Superior temporal gyrus (tissue), 1 donor: ENCODE measurements around the gene ZNF750.
A peak's percentile ranks its signal among the peaks of the same experiment; 100 is the strongest.
"Not testable (repeated sequence)": the region's sequence is repeated elsewhere in the genome, so short reads cannot be mapped to it uniquely, and the experiment has no call there.

Experiments used
- DNase-seq: peaks from one replicate; pipeline ENCODE4 v3.0.0-alpha.2; 2016; ENCODE audit errors: extremely low spot score

The ZNF750 gene

GRCh38 chr17:82793974-82794630 lies 45.7 kb downstream of the ZNF750 start:
- no peak for DNase-seq

- peak; percentile 45 for DNase-seq
Measured at GRCh38 chr17:82791532-82791931, 48.3 kb downstream of the ZNF750 start.

DNA sequence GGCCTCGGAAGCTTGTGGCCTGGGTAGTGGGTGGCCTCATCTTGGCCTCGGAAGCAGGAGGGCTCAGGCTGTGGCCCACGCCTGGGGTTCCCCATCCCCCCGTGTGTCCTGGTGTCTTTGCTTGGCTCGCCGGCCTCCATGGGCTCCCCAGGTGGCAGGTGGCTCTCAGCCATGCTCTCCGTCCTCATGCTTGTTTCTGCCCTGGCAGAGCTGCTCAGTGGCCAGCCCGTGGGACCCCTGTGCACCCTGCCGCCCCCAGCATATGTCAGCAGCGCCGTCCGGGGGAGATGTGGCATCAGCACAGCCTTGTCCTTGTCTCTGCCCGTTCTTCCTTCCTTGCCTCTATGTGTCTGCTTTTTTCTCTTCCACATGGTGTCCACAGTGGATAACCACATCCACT lies 49.4 kb downstream of the ZNF750 start:
- no peak for DNase-seq

DNA sequence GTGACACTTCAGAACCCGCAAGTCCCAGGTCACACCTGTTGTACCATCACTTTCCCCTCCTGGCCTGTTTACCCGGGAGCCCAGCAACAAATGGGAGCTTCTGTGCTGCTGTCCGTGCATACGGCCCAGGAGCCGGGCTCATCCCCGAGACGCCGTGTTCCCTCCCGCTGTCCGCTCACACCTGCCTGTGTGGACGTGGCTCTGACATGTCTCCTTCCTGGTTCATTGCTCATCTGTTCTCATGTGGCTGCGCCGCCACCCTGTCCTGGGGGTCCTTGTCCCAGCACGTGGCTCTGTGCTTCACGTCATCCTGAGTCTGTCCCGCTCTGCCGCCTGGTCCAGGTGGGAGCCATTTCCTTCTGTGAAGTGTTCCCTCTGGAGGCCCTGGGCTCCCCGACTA lies 50.0 kb downstream of the ZNF750 start:
- DNase-seq: no peak

GRCh38 chr17:82789051-82789592 lies 50.7 kb downstream of the ZNF750 start:
- no peak for DNase-seq

DNA sequence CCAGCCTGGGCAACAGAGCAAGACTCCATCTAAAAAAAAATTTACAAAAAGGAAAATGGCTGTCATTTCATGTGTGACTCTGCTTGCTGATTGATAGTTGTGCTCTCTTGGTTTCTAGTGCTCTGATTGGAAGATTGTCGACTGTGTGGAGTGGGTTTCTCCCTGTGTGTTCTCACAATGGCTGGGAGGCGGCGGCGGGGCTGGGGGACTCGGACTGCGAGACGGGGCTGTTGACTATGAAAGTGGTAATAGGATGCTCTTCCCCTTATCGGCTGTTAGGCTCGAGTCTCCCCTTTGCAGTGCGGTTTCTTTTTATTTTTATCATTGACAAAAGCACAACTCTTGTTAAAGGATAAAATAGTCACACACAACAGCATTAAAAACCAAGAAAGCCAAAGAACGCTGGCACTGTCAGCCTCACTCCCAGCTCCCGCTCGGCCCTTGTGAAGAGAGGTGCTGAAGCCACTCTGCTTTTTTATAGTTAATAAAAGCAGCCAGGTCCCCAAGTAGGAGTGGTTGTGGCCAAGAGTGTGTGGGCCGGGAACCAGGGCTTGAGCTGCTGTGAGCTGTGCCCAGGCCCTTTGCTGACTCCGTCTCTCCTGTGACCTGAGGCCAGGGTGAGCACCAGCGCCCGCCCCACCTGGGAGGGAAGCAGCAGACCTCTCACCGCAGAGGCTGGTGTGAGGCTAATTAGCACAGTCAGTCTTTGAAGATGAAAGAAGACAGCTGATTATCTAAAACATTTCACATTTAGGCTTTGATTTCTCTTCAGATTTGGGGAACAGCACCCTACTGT lies 51.4 kb downstream of the ZNF750 start:
- DNase-seq: no peak

GRCh38 chr17:82787081-82787848 lies 52.6 kb downstream of the ZNF750 start:
- DNase-seq: no peak

- no peak for DNase-seq
Measured at GRCh38 chr17:82786427-82786826, 53.4 kb downstream of the ZNF750 start.

- DNase-seq: not testable (repeated sequence)
Measured at GRCh38 chr17:82785581-82785980, 54.2 kb downstream of the ZNF750 start.

GRCh38 chr17:82783498-82783897 lies 56.3 kb downstream of the ZNF750 start:
- peak; percentile 56 for DNase-seq

GRCh38 chr17:82782657-82783207 lies 57.1 kb downstream of the ZNF750 start:
- no peak for DNase-seq

GRCh38 chr17:82781894-82782274 lies 57.9 kb downstream of the ZNF750 start:
- DNase-seq: peak; percentile 81

DNA sequence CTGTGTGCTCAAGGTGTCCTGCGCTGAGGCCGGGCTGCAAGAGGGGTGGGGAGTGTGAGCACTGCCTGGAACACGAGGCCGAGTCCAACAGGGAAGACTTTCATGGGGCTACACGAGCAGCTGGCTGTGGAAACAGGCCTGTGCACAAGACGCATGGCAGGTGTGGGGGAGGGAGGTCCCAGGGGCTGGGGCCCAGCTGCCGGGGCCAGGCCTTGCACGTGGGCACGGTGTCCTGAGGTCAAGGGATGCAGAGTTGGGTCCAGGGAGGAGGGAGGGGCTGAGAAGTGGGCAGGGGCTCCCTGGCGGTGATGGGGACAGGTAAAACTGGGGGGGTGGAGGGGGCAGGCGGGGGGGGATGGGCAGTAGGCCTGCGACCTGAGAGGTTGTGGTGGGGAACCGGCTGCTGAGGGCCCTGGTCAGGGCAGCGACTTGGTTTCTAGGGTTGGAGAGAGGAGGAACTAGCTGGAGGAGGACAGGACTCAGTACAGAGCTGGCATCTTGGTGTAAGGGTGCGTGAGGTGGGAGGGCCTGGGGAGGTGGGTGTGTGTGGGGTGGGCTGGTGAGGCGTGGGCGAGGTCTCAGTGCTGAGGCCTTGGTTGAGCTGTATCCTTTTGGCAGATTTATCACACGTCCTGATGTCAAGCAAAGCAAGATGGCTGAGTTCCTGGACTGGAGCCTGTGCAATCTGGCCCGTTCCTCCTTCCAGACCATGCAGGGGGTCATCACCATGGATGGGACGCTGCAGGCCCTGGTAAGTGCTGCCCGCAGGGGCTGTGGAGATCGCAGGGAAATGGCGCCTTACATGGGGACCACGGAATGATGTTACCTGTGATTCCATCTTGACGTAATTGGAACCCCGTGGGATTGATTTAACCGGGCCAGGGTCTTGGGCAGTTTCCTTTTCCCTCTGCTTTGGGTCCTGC lies 58.6 kb downstream of the ZNF750 start:
- DNase-seq: no peak

DNA sequence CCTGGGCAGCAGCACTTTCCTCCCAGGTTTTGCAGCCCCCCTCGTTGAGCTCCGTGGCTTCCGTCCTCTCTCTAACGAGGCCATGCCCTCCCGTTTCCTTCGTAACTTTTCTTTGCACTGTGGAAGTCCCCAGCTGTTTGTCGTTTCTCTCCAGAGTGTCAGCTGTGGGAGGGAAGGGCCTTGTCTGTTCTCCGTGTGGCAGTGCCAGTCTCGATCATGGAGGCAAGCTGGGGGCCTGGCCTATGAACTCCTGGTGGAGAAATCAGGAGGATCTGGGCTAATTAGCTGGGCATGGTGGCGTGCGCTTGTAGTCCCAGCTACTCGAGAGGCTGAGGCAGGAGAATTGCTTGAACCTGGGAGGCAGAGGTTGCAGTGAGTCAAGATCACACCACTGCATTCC lies 59.6 kb downstream of the ZNF750 start:
- no peak for DNase-seq

- no peak for DNase-seq
Measured at GRCh38 chr17:82779541-82779940, 60.3 kb downstream of the ZNF750 start.
